D721Med (cell line): ENCODE measurements around the gene CYB5R3.

Experiments used
- DNase-seq: peaks from one replicate; pipeline ENCODE4 v3.0.0; 2011; ENCODE audit warnings: low spot score; ENCODE audit not compliant: insufficient read length
- FAIRE-seq: peaks from 2 replicates; lab custom pipeline; 2011; peaks lifted over from hg19 to GRCh38; lab: Jason Lieb, UNC
- CTCF ChIP-seq: IDR thresholded peaks from 2 replicates; pipeline ENCODE4 v1.5.1; 2012; ENCODE audit warnings: mild to moderate bottlenecking, control low read depth; ENCODE audit not compliant: insufficient read depth; ENCODE audit errors: missing control alignments

Gene CYB5R3

DNA sequence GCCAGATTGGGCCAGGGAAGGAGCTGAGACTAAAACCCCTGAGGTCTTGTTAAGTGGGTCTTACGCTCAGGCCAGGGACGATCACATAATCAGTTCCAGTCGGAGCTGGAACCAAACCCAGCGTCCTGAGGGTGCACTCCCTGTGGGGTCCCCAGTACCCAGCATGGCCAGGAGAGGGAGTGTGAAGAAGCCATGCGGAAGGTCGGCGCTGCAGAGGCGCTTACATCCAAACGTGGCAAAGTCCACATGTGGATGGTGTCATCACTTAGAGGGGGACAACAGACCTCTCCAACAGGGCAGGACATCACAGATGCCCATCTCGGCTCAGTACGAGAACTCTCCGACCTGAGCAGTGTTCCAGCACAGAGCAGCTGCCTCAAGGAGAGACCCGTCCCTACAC lies 17.1 kb downstream of the CYB5R3 start:
- DNase-seq (no peak), FAIRE-seq (no peak)
- peak; percentile 5 for TF ChIP-seq CTCF

GRCh38 chr22:42630901-42631602 lies 18.1 kb downstream of the CYB5R3 start:
- DNase-seq (no peak), FAIRE-seq (no peak)
- no peak for TF ChIP-seq CTCF

DNA sequence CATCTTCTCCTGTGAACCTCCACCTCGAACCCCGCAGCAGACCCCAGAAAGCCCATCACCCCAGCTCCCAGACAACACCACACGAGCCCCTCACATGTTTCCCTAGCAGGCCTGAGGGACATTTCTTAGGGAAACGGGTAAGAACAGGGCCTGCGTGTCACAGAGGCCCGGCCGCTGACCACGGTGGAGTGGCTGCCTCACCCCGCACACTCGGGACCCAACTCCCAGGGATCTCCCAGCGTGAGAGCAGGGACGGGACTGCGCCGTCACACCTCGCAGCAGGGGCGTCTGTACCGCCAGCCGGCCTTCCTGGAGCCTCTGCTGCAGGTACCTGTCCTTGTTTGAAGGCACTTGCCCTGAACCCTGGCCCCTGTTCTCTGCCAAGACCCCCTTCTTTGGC lies 19.0 kb downstream of the CYB5R3 start:
- DNase-seq (no peak), FAIRE-seq (no peak)
- no peak for TF ChIP-seq CTCF

DNA sequence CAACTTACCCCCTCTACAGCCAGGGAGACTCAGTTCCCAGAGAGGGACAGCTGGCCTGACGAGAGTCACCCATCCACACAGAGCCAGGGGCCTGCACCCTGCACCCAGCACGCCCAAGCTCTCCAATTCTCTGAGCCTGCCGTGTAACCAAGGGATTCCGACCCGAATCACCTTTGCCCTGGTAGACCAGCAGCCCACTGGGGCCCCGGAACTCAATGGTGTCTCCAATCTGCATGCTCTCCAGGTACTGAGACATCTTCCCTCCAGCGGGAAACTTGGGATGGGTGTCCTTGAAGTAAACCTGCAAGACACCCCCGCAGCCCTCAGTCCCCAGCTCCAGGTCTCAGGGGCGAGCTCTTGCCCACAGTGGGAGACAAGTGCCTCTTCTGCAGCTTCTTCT lies 21.2 kb downstream of the CYB5R3 start:
- no peak for TF ChIP-seq CTCF
- FAIRE-seq (no peak), DNase-seq (no peak)

DNA sequence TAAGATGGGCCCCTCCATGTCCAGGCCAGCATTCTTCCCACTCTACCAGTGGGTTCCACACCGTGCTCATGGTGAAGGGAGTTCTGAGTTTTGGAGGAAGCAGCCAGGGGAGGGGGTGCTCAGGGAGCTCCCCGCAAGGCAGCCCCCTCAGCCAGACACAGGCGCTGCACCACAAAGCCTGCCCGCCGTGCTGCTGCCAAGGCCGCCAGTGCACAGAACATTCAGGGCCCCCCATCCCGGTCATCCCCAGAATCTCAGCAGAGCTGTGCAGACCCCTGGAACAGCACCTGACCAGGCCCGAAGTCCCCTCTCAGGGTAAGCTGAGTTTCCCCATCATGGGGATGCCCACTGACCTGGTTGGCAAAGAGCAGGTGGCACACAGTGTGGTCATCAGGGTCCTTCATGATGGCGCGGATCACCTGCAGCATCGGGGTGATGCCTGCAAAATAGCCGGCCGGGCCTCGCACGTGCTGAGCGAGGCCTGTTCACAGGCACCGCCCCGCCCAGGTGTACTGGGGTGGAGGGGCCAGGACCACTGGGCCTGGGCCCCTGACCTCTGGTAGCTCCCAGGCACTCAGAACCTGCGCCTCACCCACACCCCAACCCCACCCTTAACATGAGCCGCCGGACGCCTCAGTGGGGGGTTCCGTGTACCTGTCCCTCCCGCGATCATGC lies 22.1 kb downstream of the CYB5R3 start:
- TF ChIP-seq CTCF, result no peak
- no peak for FAIRE-seq
- DNase-seq, result no peak

DNA sequence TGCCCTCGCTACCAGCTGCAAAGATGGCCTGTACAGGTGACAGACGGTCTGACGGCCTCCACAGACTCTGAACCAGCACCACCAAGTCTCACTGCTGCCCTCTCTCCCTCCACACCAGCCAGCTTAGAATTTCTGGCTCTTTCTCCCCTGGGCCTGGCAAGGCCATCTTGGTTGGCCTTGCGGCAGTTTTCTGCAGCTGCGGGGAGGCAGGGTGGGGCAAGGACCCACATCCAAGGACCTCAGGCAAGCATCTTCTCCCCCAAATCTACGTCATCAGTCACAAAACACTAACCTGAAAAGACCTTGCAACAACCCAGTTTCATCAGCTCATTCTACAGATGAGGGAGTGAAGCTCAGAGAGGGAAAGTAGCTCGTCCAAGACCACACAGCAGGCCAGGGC lies 22.8 kb downstream of the CYB5R3 start:
- FAIRE-seq (no peak), DNase-seq (no peak)
- TF ChIP-seq CTCF, result no peak

GRCh38 chr22:42625416-42625815 lies 23.8 kb downstream of the CYB5R3 start:
- DNase-seq (no peak), FAIRE-seq (no peak)
- no peak for TF ChIP-seq CTCF
